GM23338 (cell line): ENCODE measurements around the gene NELFB. TPM values are rescaled to one million over a fixed set of nuclear protein-coding genes. Genes with fewer than 3 reads are reported as not detected.

Experiments
- ATAC-seq: fragments of 200-7000 bp; cut with Tn5 transposase; 3 replicates; pipeline ENCODE4 v1.9.1; 2020
- DNase-seq: peaks from one replicate; pipeline ENCODE4 v3.0.0-alpha.2; 2015; ENCODE audit warnings: low spot score
- H2AFZ ChIP-seq: fragments of 200-600 bp; sonication (generic); 2 replicates; pipeline ENCODE4 v1.8.0; 2016; ENCODE audit warnings: antibody characterized with exemption, mild to moderate bottlenecking, moderate library complexity
- H3F3A ChIP-seq: fragments of 200-600 bp; sonication (generic); replicated peaks from 2 replicates; pipeline ENCODE4 v1.8.0; 2017; ENCODE audit warnings: antibody characterized with exemption, mixed run types, low read depth
- H3K27ac ChIP-seq: fragments of 200-600 bp; sonication (generic); 2 replicates; pipeline ENCODE4 v1.6.1; 2016; ENCODE audit warnings: low read depth
- H3K27me3 ChIP-seq: fragments of 200-600 bp; sonication (generic); 2 replicates; pipeline ENCODE4 v1.8.0; 2016; ENCODE audit warnings: mild to moderate bottlenecking, mixed run types, moderate library complexity; ENCODE audit not compliant: insufficient read depth
- H3K36me3 ChIP-seq: fragments of 200-600 bp; sonication (generic); 2 replicates; pipeline ENCODE4 v1.8.0; 2016; ENCODE audit warnings: mild to moderate bottlenecking; ENCODE audit not compliant: insufficient read depth
- H3K4me1 ChIP-seq: fragments of 200-600 bp; sonication (generic); 2 replicates; pipeline ENCODE4 v1.8.0; 2016; ENCODE audit warnings: mild to moderate bottlenecking, moderate library complexity; ENCODE audit not compliant: insufficient read depth
- H3K4me2 ChIP-seq: fragments of 200-600 bp; sonication (generic); 2 replicates; pipeline ENCODE4 v1.7.1; 2017; ENCODE audit warnings: mixed run types
- H3K4me3 ChIP-seq: fragments of 200-600 bp; sonication (generic); 2 replicates; pipeline ENCODE4 v1.6.1; 2016; ENCODE audit warnings: mixed run types
- H3K79me2 ChIP-seq: fragments of 200-600 bp; sonication (generic); replicated peaks from 2 replicates; pipeline ENCODE4 v1.8.0; 2017; ENCODE audit warnings: mild to moderate bottlenecking; ENCODE audit not compliant: insufficient read depth
- H3K9me2 ChIP-seq: fragments of 200-600 bp; sonication (generic); 2 replicates; pipeline ENCODE4 v1.8.0; 2017; ENCODE audit not compliant: insufficient read depth
- H4K20me1 ChIP-seq: fragments of 200-600 bp; sonication (generic); replicated peaks from 2 replicates; pipeline ENCODE4 v1.8.0; 2017; ENCODE audit warnings: mild to moderate bottlenecking; ENCODE audit not compliant: insufficient read depth
- H3K27ac Mint-ChIP-seq: 2 replicates; pipeline ENCODE4 v1.8.0; 2020; ENCODE audit warnings: inconsistent platforms, mild to moderate bottlenecking, moderate library complexity, mixed read lengths
- H3K27me3 Mint-ChIP-seq: 3 replicates; pipeline ENCODE4 v1.8.0; 2022; ENCODE audit warnings: low read depth, mild to moderate bottlenecking, moderate library complexity, mixed read lengths, inconsistent platforms; ENCODE audit not compliant: insufficient read depth, poor library complexity
- H3K36me3 Mint-ChIP-seq: 3 replicates; pipeline ENCODE4 v1.8.0; 2021; ENCODE audit warnings: low read depth, mild to moderate bottlenecking, inconsistent platforms, moderate library complexity, mixed read lengths
- H3K4me1 Mint-ChIP-seq: 3 replicates; pipeline ENCODE4 v1.8.0; 2020; ENCODE audit warnings: mild to moderate bottlenecking, inconsistent platforms, mixed read lengths
- H3K4me3 Mint-ChIP-seq: 3 replicates; pipeline ENCODE4 v1.8.0; 2021; ENCODE audit warnings: moderate library complexity, mild to moderate bottlenecking, inconsistent platforms, mixed read lengths
- H3K9me3 Mint-ChIP-seq: 3 replicates; pipeline ENCODE4 v1.8.0; 2020; ENCODE audit warnings: moderate library complexity, mild to moderate bottlenecking, inconsistent platforms, mixed read lengths
- CREB1 ChIP-seq: fragments of 250-450 bp; sonication (Bioruptor Pico); IDR thresholded peaks from 2 replicates; pipeline ENCODE4 v1.5.0; 2020; ENCODE audit warnings: low read depth, mild to moderate bottlenecking, moderate library complexity
- EZH2phosphoT487 ChIP-seq: fragments of 200-600 bp; sonication (generic); IDR thresholded peaks from one replicate; pipeline ENCODE4 v1.8.1; 2018; ENCODE audit warnings: antibody characterized with exemption; ENCODE audit not compliant: unreplicated experiment
- JUNB ChIP-seq: IDR thresholded peaks from one replicate; pipeline ENCODE4 v1.6.1; 2016; ENCODE audit warnings: antibody characterized with exemption; ENCODE audit not compliant: unreplicated experiment
- NANOG ChIP-seq: IDR thresholded peaks from 2 replicates; pipeline ENCODE4 v1.6.1; 2016; ENCODE audit warnings: antibody characterized with exemption, borderline replicate concordance
- POLR2AphosphoS5 ChIP-seq: IDR thresholded peaks from 2 replicates; pipeline ENCODE4 v1.6.1; 2016; ENCODE audit warnings: antibody characterized with exemption, low read depth
- STAT1 ChIP-seq: IDR thresholded peaks from one replicate; pipeline ENCODE4 v1.6.1; 2016; ENCODE audit warnings: antibody characterized with exemption; ENCODE audit not compliant: unreplicated experiment
- ZNF114 ChIP-seq: fragments of 250-450 bp; sonication (Bioruptor Pico); IDR thresholded peaks from 2 replicates; pipeline ENCODE4 v1.5.0; 2020; ENCODE audit warnings: mild to moderate bottlenecking, moderate library complexity
- ZNF331 ChIP-seq: fragments of 250-450 bp; sonication (Bioruptor Pico); IDR thresholded peaks from 2 replicates; pipeline ENCODE4 v1.5.0; 2020; ENCODE audit warnings: low read depth, mild to moderate bottlenecking, moderate library complexity
- polyA plus RNA-seq: library from polyadenylated mRNA; unstranded; fragments of >200 nt; fragmentation: Nextera tagmentation; extraction: Ambion mirVana; gene quantifications from 2 replicates; pipeline ENCODE4 v1.2.1, GENCODE V29; 2016
- total RNA-seq: library from RNA; depleted of rRNA; stranded (reverse); fragments of >200 nt; shearing (Covaris generic); gene quantifications from 2 replicates; pipeline ENCODE4 v1.2.3, GENCODE V29; 2014
- TF ChIP-seq, protein P1 (sequence below): IDR thresholded peaks from 2 replicates; pipeline ENCODE4 v1.6.1; 2016; ENCODE audit warnings: antibody characterized with exemption
- TF ChIP-seq, protein P2 (sequence below), 2 experiments: fragments of 200-600 bp in 1 of 2; sonication (generic) in 1 of 2; conservative IDR thresholded peaks; 2 replicates each; pipeline versions ENCODE4 v1.5.1 to v1.6.1; 2016 to 2017; ENCODE audit warnings: antibody characterized with exemption in 2 of 2, low read depth in 2 of 2, mild to moderate bottlenecking in 2 of 2, moderate library complexity in 1 of 2

The NELFB gene
- total and polyA plus RNA-seq, 2 experiments from 2014 or later, result 30.0 to 97.3 TPM

DNA sequence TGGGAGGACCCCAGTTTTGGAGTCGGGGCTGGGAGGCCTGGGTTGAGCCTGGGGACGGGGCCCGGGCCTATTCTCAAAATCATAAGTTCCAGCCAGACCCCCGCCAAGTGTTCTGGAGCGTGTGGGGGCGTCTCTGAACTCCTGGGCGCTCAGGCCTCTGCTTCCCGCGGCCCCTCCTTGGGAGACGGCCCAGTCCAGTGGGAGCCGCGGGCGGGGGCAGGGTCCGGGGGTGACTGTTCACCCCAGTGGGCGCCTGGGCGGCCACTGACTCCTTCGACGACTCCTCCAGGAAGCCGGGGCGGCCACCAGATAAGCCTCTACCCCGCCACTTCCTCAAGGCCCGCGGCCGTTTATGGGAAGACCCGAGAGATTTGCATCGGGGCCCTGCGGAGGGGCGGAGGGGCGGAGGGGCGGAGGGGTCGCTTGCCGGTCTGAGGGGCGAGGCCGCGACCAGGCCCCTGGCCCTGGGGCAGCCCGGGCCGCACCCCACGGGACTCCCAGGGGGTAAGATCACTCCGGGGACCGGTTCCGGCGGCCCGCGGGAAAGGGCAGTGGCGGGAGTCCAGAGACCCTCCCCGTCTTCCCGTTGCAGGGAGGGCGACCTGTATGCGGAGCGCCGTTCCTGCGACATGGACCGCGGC, 23.1 kb downstream of the NELFB start (continued):
- TF ChIP-seq ZNF114 (CRISPR knock-in tag) (no peak), POLR2AphosphoS5 (no peak), EZH2phosphoT487 (no peak), JUNB (no peak), NANOG (no peak), STAT1 (no peak), CREB1 (CRISPR knock-in tag) (no peak), ZNF331 (no peak)
- TF ChIP-seq, protein P1, sequence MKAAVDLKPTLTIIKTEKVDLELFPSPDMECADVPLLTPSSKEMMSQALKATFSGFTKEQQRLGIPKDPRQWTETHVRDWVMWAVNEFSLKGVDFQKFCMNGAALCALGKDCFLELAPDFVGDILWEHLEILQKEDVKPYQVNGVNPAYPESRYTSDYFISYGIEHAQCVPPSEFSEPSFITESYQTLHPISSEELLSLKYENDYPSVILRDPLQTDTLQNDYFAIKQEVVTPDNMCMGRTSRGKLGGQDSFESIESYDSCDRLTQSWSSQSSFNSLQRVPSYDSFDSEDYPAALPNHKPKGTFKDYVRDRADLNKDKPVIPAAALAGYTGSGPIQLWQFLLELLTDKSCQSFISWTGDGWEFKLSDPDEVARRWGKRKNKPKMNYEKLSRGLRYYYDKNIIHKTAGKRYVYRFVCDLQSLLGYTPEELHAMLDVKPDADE, result no peak
- TF ChIP-seq, protein P2, sequence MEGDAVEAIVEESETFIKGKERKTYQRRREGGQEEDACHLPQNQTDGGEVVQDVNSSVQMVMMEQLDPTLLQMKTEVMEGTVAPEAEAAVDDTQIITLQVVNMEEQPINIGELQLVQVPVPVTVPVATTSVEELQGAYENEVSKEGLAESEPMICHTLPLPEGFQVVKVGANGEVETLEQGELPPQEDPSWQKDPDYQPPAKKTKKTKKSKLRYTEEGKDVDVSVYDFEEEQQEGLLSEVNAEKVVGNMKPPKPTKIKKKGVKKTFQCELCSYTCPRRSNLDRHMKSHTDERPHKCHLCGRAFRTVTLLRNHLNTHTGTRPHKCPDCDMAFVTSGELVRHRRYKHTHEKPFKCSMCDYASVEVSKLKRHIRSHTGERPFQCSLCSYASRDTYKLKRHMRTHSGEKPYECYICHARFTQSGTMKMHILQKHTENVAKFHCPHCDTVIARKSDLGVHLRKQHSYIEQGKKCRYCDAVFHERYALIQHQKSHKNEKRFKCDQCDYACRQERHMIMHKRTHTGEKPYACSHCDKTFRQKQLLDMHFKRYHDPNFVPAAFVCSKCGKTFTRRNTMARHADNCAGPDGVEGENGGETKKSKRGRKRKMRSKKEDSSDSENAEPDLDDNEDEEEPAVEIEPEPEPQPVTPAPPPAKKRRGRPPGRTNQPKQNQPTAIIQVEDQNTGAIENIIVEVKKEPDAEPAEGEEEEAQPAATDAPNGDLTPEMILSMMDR (conservative IDR thresholded peaks at IDR 0.05; ENCODE audit: low read depth in 2 of 2), result no peak

- Histone ChIP-seq H3K79me2 (no peaks in the 10 kb centered on the region), H3F3A (peaks cover 20% of the 10 kb centered on the region; the same call in 1 of the 2 replicates), H2AFZ (no peak overlapping the region), H3K4me3 (peak overlapping the region; percentile 64), H3K27ac (no peak overlapping the region), H3K4me2 (peak overlapping the region; percentile 88), H4K20me1 (peaks cover 8% of the 10 kb centered on the region; the same call in 1 of the 2 replicates), H3K9me2 (no peaks in the 10 kb centered on the region), H3K36me3 (no peaks in the 10 kb centered on the region), H3K27me3 (peaks cover 14% of the 10 kb centered on the region), H3K4me1 (peaks cover 12% of the 10 kb centered on the region)
- no peak overlapping the region for H3K4me3 Mint-ChIP-seq
- TF ChIP-seq, protein P2 (conservative IDR thresholded peaks at IDR 0.05; ENCODE audit: low read depth in 2 of 2), result peak in 1 of 2 experiments; percentile 16; a peak in 1 of 4 replicates
- TF ChIP-seq JUNB, result no peak
- peaks cover 27% of the 10 kb centered on the region for H3K4me1 Mint-ChIP-seq
- DNase-seq (no peak), ATAC-seq (no peak; the same call in 2 of the 3 replicates)
- H3K36me3 Mint-ChIP-seq, result peaks cover 7% of the 10 kb centered on the region
- no peak overlapping the region for H3K27ac Mint-ChIP-seq
- H3K27me3 Mint-ChIP-seq, result peaks cover 34% of the 10 kb centered on the region
- H3K9me3 Mint-ChIP-seq, result no peaks in the 10 kb centered on the region; the same call in 2 of the 3 replicates
Observed at GRCh38 chr9:137278721-137279711, 23.9 kb downstream of the NELFB start.
